ENCODE measurements around the gene NBEAL2. TPM values are rescaled to one million over a fixed set of nuclear protein-coding genes. Genes with fewer than 3 reads are reported as not detected.

The NBEAL2 gene
- total RNA-seq, 1 donor from 2014 or later = 14.8 TPM

DNA sequence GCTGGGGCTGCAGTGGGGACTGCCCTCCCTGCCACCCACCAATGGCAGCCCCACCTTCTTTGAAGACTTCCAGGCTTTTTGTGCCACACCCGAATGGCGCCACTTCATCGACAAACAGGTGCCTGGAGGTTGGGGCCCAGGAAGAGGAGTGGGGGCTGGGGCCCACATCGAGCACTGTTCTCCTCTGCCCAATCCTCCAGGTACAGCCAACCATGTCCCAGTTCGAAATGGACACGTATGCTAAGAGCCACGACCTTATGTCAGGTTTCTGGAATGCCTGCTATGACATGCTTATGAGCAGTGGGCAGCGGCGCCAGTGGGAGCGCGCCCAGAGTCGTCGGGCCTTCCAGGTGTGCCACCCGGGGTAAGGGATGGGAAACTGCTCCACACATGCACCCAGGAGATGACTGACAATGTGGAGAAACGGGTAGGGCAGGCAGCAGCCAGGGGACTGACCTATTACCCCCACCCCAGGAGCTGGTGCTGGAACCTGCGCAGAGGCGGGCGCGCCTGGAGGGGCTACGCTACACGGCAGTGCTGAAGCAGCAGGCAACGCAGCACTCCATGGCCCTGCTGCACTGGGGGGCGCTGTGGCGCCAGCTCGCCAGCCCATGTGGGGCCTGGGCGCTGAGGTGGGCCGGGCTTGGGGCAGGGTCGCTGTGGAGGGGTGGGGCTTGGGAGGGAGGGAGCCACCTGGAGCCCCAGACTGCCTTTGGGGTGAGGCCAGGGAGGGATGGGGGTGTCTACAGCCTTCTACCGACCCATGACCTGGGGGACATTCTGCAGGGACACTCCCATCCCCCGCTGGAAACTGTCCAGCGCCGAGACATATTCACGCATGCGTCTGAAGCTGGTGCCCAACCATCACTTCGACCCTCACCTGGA, 22.9 kb downstream of the NBEAL2 start:
- no peak for DNase-seq (ENCODE audit: low read depth)
- H3K9me3 Mint-ChIP-seq (ENCODE audit: unreplicated experiment) = peaks cover 2% of the 10 kb centered on the region
- no peak for TF ChIP-seq EZH2 (IDR thresholded peaks at IDR 0.05; ENCODE audit: insufficient read depth, low read length)
- TF ChIP-seq, protein P1, sequence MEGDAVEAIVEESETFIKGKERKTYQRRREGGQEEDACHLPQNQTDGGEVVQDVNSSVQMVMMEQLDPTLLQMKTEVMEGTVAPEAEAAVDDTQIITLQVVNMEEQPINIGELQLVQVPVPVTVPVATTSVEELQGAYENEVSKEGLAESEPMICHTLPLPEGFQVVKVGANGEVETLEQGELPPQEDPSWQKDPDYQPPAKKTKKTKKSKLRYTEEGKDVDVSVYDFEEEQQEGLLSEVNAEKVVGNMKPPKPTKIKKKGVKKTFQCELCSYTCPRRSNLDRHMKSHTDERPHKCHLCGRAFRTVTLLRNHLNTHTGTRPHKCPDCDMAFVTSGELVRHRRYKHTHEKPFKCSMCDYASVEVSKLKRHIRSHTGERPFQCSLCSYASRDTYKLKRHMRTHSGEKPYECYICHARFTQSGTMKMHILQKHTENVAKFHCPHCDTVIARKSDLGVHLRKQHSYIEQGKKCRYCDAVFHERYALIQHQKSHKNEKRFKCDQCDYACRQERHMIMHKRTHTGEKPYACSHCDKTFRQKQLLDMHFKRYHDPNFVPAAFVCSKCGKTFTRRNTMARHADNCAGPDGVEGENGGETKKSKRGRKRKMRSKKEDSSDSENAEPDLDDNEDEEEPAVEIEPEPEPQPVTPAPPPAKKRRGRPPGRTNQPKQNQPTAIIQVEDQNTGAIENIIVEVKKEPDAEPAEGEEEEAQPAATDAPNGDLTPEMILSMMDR (IDR thresholded peaks at IDR 0.05; ENCODE audit: insufficient read depth, low read depth, low read length) = no peak
- H3K4me3 Mint-ChIP-seq (ENCODE audit: unreplicated experiment) = no peak overlapping the region
- Histone ChIP-seq H3K4me3 (ENCODE audit: insufficient read depth, low read depth, low read length) (no peak overlapping the region), H3K4me2 (ENCODE audit: low read length) (no peak overlapping the region), H3K79me2 (ENCODE audit: insufficient read depth, low read length) (no peaks in the 10 kb centered on the region), H3K9ac (ENCODE audit: low read length) (no peak overlapping the region), H3K4me1 (ENCODE audit: insufficient read depth, low read length) (no peaks in the 10 kb centered on the region), H3K27me3 (ENCODE audit: insufficient read depth, low read length) (no peaks in the 10 kb centered on the region), H3K27ac (ENCODE audit: low read depth, low read length) (no peak overlapping the region), H3K9me3 (ENCODE audit: insufficient read depth, low read depth, low read length) (no peaks in the 10 kb centered on the region), H4K20me1 (ENCODE audit: insufficient read depth, low read length) (no peaks in the 10 kb centered on the region), H2AFZ (ENCODE audit: low read depth, low read length) (no peak overlapping the region), H3K36me3 (ENCODE audit: insufficient read depth, low read length) (no peaks in the 10 kb centered on the region)
- no peak overlapping the region for H3K27ac Mint-ChIP-seq (ENCODE audit: unreplicated experiment)
- no peaks in the 10 kb centered on the region for H3K4me1 Mint-ChIP-seq (ENCODE audit: low read depth, unreplicated experiment)
- FAIRE-seq = no peak
- H3K27me3 Mint-ChIP-seq (ENCODE audit: low read depth, unreplicated experiment) = peaks cover 3% of the 10 kb centered on the region
- H3K36me3 Mint-ChIP-seq (ENCODE audit: low read depth, unreplicated experiment) = peaks cover 18% of the 10 kb centered on the region

DNA sequence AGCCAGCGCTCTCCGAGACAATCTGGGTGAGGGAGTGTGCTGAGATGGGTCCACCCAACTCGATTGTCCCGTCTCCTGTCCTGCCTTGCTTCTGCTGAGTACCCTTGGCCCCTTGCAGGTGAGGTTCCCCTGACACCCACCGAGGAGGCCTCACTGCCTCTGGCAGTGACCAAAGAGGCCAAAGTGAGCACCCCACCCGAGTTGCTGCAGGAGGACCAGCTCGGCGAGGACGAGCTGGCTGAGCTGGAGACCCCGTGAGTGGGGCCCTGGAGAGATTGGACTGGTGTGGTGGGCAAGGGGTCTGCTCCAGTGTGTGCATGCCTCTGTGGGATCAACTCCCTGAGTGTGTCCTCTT, 23.6 kb downstream of the NBEAL2 start:
- Histone ChIP-seq H3K79me2 (ENCODE audit: insufficient read depth, low read length) (no peaks in the 10 kb centered on the region), H3K4me3 (ENCODE audit: insufficient read depth, low read depth, low read length) (no peak overlapping the region), H4K20me1 (ENCODE audit: insufficient read depth, low read length) (no peaks in the 10 kb centered on the region), H3K4me1 (ENCODE audit: insufficient read depth, low read length) (no peaks in the 10 kb centered on the region), H3K27ac (ENCODE audit: low read depth, low read length) (no peak overlapping the region), H3K9me3 (ENCODE audit: insufficient read depth, low read depth, low read length) (no peaks in the 10 kb centered on the region), H2AFZ (ENCODE audit: low read depth, low read length) (no peak overlapping the region), H3K4me2 (ENCODE audit: low read length) (no peak overlapping the region), H3K36me3 (ENCODE audit: insufficient read depth, low read length) (no peaks in the 10 kb centered on the region), H3K27me3 (ENCODE audit: insufficient read depth, low read length) (no peaks in the 10 kb centered on the region), H3K9ac (ENCODE audit: low read length) (no peak overlapping the region)
- DNase-seq (ENCODE audit: low read depth) (no peak), FAIRE-seq (no peak)
- H3K4me1 Mint-ChIP-seq (ENCODE audit: low read depth, unreplicated experiment) = no peaks in the 10 kb centered on the region
- H3K9me3 Mint-ChIP-seq (ENCODE audit: unreplicated experiment) = peaks cover 2% of the 10 kb centered on the region
- no peak overlapping the region for H3K27ac Mint-ChIP-seq (ENCODE audit: unreplicated experiment)
- H3K4me3 Mint-ChIP-seq (ENCODE audit: unreplicated experiment) = no peak overlapping the region
- H3K36me3 Mint-ChIP-seq (ENCODE audit: low read depth, unreplicated experiment) = peaks cover 18% of the 10 kb centered on the region
- TF ChIP-seq, protein P1 (IDR thresholded peaks at IDR 0.05; ENCODE audit: insufficient read depth, low read depth, low read length) = no peak
- no peak for TF ChIP-seq EZH2 (IDR thresholded peaks at IDR 0.05; ENCODE audit: insufficient read depth, low read length)
- peaks cover 3% of the 10 kb centered on the region for H3K27me3 Mint-ChIP-seq (ENCODE audit: low read depth, unreplicated experiment)

Measured in astrocyte (in vitro differentiated cells and primary cell).